Measurements from ENCODE around the gene PCDHA1. TPM values are rescaled to one million over a fixed set of nuclear protein-coding genes. Genes with fewer than 3 reads are reported as not detected.

The PCDHA1 gene
- total RNA-seq, 2 experiments from 2014 or later, result not detected

DNA sequence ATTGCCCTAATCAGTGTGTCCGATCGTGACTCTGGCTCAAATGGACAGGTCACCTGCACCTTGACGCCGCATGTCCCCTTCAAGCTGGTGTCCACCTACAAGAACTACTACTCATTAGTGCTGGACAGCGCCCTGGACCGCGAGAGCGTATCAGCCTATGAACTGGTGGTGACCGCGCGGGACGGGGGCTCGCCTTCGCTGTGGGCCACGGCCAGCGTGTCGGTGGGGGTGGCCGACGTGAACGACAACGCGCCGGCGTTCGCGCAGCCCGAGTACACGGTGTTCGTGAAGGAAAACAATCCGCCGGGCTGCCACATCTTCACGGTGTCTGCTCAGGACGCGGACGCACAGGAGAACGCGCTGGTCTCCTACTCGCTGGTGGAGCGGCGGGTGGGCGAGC, 97.4 kb downstream of the PCDHA1 start:
- Histone ChIP-seq H3K4me1 (ENCODE audit: insufficient read depth, low read length, poor library complexity, severe bottlenecking) (no peaks in the 10 kb centered on the region), H4K20me1 (ENCODE audit: insufficient read depth, low read length) (no peaks in the 10 kb centered on the region), H3K4me3 (ENCODE audit: low read depth, low read length, poor library complexity, severe bottlenecking) (no peak overlapping the region), H3K27ac (ENCODE audit: low read depth, low read length, poor library complexity, severe bottlenecking) (no peak overlapping the region), H3K4me2 (ENCODE audit: low read length) (no peak overlapping the region), H3K79me2 (ENCODE audit: insufficient read depth, low read depth, low read length) (no peaks in the 10 kb centered on the region), H3K9me2 (ENCODE audit: insufficient read depth, low read length) (no peaks in the 10 kb centered on the region), H2AFZ (ENCODE audit: low read length) (no peak overlapping the region), H3K36me3 (ENCODE audit: insufficient read depth, low read length) (no peaks in the 10 kb centered on the region), H3K9me3 (ENCODE audit: low read length) (no peaks in the 10 kb centered on the region)
- POLR2A ChIA-PET, result no interaction called here
- CTCF ChIA-PET (ENCODE audit: unreplicated experiment), result no interaction called here
- DNase-seq (ENCODE audit: low spot score), result no peak
- BruUV-seq (replicated peaks), result no TSS peak
- intact Hi-C loops (cut with micrococcal nuclease; ENCODE audit: unreplicated experiment), result no loop called here
- TF ChIP-seq EZH2phosphoT487 (IDR thresholded peaks at IDR 0.05; ENCODE audit: borderline replicate concordance, low read depth, low read length), result no peak
- TF ChIP-seq, protein P1, sequence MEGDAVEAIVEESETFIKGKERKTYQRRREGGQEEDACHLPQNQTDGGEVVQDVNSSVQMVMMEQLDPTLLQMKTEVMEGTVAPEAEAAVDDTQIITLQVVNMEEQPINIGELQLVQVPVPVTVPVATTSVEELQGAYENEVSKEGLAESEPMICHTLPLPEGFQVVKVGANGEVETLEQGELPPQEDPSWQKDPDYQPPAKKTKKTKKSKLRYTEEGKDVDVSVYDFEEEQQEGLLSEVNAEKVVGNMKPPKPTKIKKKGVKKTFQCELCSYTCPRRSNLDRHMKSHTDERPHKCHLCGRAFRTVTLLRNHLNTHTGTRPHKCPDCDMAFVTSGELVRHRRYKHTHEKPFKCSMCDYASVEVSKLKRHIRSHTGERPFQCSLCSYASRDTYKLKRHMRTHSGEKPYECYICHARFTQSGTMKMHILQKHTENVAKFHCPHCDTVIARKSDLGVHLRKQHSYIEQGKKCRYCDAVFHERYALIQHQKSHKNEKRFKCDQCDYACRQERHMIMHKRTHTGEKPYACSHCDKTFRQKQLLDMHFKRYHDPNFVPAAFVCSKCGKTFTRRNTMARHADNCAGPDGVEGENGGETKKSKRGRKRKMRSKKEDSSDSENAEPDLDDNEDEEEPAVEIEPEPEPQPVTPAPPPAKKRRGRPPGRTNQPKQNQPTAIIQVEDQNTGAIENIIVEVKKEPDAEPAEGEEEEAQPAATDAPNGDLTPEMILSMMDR (conservative IDR thresholded peaks at IDR 0.05; ENCODE audit: low read length), result no peak

DNA sequence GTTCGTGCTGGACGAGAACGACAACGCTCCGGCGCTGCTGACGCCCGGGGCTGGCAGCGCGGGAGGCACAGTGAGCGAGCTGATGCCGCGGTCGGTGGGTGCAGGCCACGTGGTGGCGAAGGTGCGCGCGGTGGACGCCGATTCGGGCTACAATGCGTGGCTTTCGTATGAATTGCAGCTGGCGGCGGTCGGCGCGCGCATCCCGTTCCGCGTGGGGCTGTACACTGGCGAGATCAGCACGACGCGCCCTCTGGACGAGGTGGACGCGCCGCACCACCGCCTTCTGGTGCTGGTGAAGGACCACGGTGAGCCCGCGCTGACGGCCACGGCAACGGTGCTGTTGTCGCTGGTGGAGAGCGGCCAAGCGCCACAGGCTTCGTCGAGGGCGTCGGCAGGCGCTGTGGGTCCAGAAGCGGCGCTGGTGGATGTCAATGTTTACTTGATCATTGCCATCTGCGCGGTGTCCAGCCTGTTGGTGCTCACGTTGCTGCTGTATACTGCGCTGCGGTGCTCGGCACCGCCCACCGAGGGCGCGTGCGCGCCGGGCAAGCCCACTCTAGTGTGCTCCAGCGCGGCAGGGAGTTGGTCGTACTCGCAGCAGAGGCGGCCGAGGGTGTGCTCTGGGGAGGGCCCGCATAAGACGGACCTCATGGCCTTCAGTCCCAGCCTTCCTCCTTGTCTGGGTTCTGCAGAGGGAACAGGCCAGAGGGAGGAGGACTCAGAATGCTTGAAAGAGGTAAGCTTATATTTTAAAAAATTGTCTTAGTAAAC, 98.2 kb downstream of the PCDHA1 start:
- intact Hi-C loops (cut with micrococcal nuclease; ENCODE audit: unreplicated experiment), result no loop called here
- Histone ChIP-seq H3K4me2 (ENCODE audit: low read length) (no peak overlapping the region), H3K4me1 (ENCODE audit: insufficient read depth, low read length, poor library complexity, severe bottlenecking) (no peaks in the 10 kb centered on the region), H3K9me2 (ENCODE audit: insufficient read depth, low read length) (no peaks in the 10 kb centered on the region), H3K27ac (ENCODE audit: low read depth, low read length, poor library complexity, severe bottlenecking) (no peak overlapping the region), H4K20me1 (ENCODE audit: insufficient read depth, low read length) (no peaks in the 10 kb centered on the region), H2AFZ (ENCODE audit: low read length) (no peak overlapping the region), H3K79me2 (ENCODE audit: insufficient read depth, low read depth, low read length) (no peaks in the 10 kb centered on the region), H3K9me3 (ENCODE audit: low read length) (no peaks in the 10 kb centered on the region), H3K4me3 (ENCODE audit: low read depth, low read length, poor library complexity, severe bottlenecking) (no peak overlapping the region), H3K36me3 (ENCODE audit: insufficient read depth, low read length) (no peaks in the 10 kb centered on the region)
- BruUV-seq (replicated peaks), result no TSS peak
- TF ChIP-seq EZH2phosphoT487 (IDR thresholded peaks at IDR 0.05; ENCODE audit: borderline replicate concordance, low read depth, low read length), result no peak
- ChIA-PET CTCF (ENCODE audit: unreplicated experiment) (no interaction called here), POLR2A (no interaction called here)
- DNase-seq (ENCODE audit: low spot score), result no peak

DNA sequence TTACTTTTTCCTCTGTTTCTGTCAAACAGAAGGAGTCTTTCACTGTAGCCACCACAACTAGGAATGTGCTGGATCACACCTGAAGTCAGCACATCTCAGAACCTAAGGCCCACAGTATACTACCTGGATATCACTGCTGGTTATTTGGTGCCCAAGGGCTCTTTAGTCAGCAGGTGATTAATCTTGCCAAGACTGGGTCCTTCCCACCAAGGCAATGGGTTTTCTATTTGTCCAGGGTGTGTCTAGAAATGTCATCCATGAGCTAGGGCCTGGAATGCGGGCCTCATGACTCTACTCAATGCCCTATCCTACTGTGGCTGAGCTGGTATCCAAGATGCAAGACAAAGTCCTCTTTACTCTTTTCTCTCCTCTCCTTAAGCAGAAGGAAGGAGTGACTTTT, 130.4 kb downstream of the PCDHA1 start:
- no peaks in the 10 kb centered on the region for H4K20me1 ChIP-seq (ENCODE audit: insufficient read depth, low read length)
- BruUV-seq (replicated peaks), result no TSS peak
- H3K36me3 ChIP-seq (ENCODE audit: insufficient read depth, low read length), result no peaks in the 10 kb centered on the region
- no peaks in the 10 kb centered on the region for H3K9me2 ChIP-seq (ENCODE audit: insufficient read depth, low read length)
- no peak for TF ChIP-seq EZH2phosphoT487 (IDR thresholded peaks at IDR 0.05; ENCODE audit: borderline replicate concordance, low read depth, low read length)
- TF ChIP-seq, protein P1 (conservative IDR thresholded peaks at IDR 0.05; ENCODE audit: low read length), result no peak
- no peak overlapping the region for H2AFZ ChIP-seq (ENCODE audit: low read length)
- H3K9me3 ChIP-seq (ENCODE audit: low read length), result no peaks in the 10 kb centered on the region
- no peaks in the 10 kb centered on the region for H3K4me1 ChIP-seq (ENCODE audit: insufficient read depth, low read length, poor library complexity, severe bottlenecking)
- H3K79me2 ChIP-seq (ENCODE audit: insufficient read depth, low read depth, low read length), result no peaks in the 10 kb centered on the region
- intact Hi-C loops (cut with micrococcal nuclease; ENCODE audit: unreplicated experiment), result no loop called here
- H3K4me2 ChIP-seq (ENCODE audit: low read length), result no peak overlapping the region
- POLR2A ChIA-PET, result no interaction called here
- no peak overlapping the region for H3K27ac ChIP-seq (ENCODE audit: low read depth, low read length, poor library complexity, severe bottlenecking)
- CTCF ChIA-PET (ENCODE audit: unreplicated experiment), result no interaction called here
- DNase-seq (ENCODE audit: low spot score), result no peak
- no peak overlapping the region for H3K4me3 ChIP-seq (ENCODE audit: low read depth, low read length, poor library complexity, severe bottlenecking)
